Hematopoietic multipotent progenitor cell treated with erythropoietin and hydrocortisone succinate and interleukin-3 and kit ligand, for 17 days (in vitro differentiated cells): Measurements from ENCODE around the gene ARHGAP15.
"Not testable (repeated sequence)": the region's sequence is repeated elsewhere in the genome, so short reads cannot be mapped to it uniquely, and the experiment has no call there.

Experiments used
- DNase-seq: peaks from one replicate; pipeline ENCODE4 v3.0.0-alpha.2; 2015; ENCODE audit warnings: low spot score

Gene ARHGAP15

GRCh38 chr2:143128681-143129580, at the start of gene ARHGAP15:
Gene ARHGAP15, plus strand, starts transcription at chr2:143129419.
- peak; percentile 58 for DNase-seq

DNA sequence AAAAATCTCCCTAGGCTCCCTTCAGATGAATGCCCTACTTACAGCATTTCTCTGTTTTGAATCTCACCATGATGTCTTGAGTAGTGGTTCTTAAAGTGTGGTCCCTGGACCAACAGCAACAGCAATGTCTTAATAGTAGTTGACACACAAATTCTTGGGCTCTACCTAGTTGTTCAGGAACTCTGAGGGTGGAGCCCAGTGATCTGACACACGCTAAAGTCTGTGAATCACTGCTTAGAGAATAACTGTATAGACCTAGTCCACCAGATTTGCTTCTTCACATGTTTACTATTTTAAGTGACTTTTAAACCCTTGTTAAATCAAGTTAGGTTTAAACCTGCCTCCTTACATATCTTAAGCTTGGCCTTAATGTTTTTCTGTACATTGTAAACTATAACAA, 47.6 kb upstream of the ARHGAP15 start:
- DNase-seq: no peak

GRCh38 chr2:143083636-143084035, 45.6 kb upstream of the ARHGAP15 start:
- DNase-seq: no peak

DNA sequence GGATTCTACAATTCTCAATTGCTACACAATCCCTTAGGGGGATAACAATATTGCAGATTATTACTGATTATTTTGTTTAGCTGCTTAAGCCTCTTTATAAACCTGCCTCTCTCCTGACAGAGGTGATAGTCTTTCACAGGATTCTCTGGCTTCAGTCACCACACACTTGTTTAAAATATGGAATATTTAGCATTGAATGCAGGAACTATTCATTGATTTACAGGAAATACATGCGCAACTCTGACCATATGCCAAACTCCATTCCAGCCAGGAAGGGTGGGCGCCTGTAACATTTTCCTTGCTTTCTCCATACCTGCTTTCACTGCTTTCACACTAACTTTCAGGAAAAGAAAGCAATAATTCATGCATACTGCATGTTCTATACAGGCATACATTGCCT, 44.8 kb upstream of the ARHGAP15 start:
- no peak for DNase-seq

- DNase-seq: no peak
Observed at GRCh38 chr2:143085125-143085784, 44.0 kb upstream of the ARHGAP15 start.

DNA sequence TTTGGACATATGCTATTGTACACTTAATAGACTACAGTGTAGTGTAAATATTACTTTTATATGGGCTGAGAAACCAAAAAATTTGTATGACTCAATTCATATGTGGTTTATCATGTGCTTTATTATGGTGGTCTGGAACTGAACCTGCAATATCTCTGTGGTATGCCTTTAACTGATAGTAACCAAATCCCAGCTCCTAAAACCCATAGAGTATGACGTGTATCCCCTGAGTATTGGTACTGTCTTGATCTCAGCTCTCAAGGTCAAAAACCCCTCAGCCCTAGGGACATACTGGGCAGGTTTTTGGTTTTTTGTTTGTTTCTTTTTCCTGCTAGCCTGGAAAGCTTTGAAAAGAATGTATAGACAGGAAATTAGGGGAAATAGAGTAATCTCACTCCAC, 42.2 kb upstream of the ARHGAP15 start:
- DNase-seq: no peak

- no peak for DNase-seq
Observed at GRCh38 chr2:143088388-143088787, 40.8 kb upstream of the ARHGAP15 start.

DNA sequence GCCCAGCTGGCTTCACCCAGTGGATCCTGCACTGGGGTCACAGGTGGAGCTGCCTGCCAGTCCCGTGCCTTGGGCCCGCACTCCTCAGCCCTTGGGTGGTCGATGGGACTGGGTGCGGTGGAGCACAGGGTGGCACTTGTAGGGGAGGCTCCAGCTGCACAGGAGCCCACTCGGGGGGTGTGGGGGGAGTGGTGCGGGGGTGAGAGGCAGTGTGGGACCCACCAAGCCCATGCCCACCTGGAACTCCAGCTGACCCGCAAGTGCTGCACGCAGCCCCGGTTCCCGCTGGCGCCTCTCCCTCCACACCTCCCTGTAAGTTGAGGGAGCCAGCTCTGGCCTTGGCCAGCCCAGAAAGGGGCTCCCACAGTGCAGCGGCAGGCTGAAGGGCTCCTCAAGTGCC, 39.7 kb upstream of the ARHGAP15 start:
- DNase-seq: not testable (repeated sequence)

- DNase-seq: peak; percentile 83
Observed at GRCh38 chr2:143110758-143111428, 18.3 kb upstream of the ARHGAP15 start.

DNA sequence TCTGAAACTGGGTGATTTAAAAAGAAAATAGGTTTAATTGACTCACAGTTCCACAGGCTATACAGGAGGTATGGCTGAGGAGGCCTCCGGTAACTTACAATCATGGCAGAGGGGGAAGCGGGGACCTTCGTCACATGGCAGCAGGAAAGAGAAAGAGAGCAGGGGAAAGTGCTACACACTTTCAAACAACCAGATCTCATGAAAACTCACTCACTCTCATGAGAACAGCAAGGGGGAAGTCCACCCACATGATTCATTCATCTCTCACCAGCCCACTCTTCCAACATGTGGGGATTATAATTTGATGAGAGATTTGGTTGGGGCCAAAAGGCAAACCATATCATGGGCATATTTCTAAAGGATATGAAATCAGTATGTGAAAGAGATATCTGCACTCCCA, 12.0 kb upstream of the ARHGAP15 start:
- no peak for DNase-seq

GRCh38 chr2:143121079-143121478, 8.1 kb upstream of the ARHGAP15 start:
- no peak for DNase-seq

DNA sequence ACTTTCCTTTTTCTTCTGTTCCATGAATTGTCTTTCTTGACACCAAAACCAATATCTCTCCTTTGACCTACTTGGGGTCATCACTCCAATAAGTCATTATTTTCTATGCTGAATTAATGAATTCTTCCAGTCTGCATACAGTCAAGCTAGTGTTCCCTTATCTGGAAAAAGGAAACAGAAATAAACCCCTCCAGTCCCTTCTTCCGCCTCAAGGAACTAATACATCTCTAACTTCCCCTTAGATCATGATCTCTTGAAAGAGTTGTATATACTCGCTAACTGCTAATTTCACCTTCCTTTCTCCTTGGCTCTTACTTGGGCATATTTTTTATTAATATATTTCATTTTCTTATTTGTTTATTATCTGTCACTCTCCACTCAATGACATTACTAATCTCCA, 7.3 kb upstream of the ARHGAP15 start:
- no peak for DNase-seq

- DNase-seq: no peak
Observed at GRCh38 chr2:143123911-143124310, 5.3 kb upstream of the ARHGAP15 start.

DNA sequence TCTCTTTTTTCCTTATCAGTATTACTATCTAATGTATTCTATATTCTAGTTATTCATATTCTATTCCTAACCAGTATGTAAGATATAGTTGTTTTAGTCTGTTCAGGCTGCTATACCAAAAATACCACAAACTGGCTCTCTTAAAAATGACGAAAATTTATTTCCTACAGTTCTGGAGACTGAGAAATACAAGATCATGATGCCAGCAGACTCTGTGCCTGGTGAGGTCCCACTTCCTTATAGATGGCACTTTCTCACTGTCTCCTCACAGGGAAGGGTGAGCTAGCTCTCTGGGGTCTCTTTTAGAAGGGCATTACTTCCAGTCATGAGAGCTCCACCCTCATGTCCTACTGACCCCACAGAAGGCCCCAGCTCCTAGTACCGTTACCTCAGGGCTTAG, 4.8 kb upstream of the ARHGAP15 start:
- no peak for DNase-seq

DNA sequence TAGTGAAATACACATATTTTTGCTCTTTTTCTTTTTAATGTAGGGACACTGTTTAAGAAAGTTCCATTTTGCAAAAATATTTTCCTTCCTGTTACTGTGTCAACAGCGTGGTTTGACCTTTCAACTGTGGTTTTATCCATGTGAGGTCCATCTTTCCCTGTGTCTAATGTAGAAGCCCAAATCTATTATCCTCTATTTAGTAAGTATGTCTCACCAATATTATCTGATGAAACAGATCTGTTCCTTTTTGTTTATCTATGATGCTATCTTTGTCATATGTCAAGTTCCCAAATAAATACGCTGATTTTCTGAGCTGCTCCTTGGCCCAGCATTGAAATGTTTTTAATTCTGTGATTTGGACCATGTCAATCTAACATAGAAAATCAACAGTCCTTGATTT, 3.5 kb upstream of the ARHGAP15 start:
- no peak for DNase-seq

DNA sequence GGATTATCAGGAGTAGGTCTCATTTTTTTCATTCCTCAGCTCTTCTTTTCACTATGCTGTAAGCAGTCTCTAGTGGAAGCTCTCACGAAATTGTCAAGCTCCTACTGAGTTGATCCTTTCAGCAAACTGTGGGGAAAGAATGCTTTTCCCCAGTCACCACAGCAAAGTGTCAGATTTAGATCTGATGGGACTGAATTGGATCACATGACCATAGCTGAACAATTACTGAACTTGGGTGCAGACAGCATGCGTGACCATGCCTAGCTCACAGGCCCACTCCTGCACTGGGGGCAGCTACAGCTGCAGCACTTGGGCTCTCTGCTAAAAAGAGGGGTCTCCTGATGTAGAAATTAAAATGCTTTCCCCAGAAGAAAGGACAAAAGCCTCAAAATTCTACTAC, 3.1 kb downstream of the ARHGAP15 start:
- DNase-seq: no peak

DNA sequence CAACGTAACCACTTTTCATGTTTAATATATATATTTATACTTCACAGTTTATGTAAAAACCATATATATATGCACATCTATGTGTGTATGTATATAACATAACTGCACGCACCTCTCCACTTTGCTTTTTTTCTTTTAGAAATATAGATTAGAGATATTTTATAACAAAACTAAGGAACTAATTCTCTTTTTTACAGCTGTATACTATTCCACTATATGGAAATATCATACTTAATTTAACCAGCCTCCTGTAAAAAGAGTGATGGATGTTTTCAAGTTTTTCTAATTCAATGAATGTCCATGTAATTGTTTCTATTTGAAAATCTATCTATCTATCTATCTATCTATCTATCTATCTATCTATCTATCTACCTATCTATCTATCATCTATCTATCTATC, 4.6 kb downstream of the ARHGAP15 start:
- DNase-seq: no peak

DNA sequence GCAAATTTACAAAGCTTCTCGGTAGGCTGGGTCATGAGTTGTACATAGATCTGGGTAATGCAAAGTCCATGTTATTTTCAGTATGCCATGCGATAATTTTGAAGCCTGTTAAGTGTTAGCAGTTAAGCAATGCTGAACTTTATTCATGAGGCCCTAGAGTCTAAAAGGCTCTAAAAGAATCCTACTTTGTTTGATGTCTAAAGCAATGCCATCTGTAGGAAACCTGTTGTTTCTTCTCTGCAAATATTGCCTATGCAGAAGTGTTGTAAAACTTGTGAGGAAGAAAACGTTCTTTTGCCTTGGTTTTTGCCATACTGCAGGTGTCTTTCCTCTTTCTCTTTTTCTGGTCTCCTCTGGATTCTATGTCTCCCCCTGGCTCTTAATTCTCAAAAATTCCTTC, 9.1 kb downstream of the ARHGAP15 start:
- DNase-seq: no peak

DNA sequence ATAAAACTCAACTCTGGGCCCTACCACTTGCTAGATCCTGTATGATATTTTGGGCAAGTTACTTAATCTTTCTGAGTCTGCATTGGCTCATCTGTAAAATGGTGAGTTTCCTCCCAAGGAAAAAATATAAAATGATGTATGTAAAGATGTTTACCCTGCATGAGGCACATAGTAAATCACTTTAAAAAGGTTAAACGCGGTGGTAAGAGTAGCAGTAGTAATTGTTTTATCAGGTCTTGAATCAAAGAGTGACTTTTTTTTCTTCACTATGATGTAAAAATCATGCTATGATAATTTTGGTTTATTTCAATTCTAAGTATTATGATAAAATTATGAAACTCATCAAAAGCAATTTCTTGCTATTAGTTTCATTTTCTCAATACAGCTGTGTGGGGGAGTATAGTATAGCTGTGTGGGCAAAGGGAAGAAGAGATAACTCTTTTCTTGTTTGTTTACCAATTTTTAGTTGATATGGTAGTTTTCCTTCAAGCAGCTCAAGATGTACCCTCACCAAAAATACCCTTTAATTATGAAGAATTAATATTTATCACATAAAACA, 10.7 kb downstream of the ARHGAP15 start:
- DNase-seq: no peak

- DNase-seq: no peak
Observed at GRCh38 chr2:143140864-143141661, 11.8 kb downstream of the ARHGAP15 start.

DNA sequence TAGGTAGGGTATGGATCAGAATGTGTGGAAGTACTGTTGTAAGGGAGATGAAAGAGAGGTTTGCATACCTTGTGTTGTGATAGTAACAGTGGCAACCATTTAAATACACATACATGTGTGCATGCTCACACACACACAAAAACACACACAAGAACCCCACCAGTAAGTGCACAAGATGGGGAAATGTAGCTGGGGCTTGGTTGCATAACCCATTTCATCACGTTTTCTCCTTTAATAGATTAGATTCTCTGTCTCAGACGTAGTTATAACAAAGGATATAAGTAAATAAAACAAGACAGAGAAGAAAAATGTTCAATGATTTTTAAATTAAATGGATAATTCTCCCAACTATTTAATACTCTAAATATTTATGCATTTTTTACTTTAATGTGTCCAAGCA, 13.4 kb downstream of the ARHGAP15 start:
- DNase-seq: no peak
